DMS53 treated with DMSO at 0.1 percent for 48 hours (cell line): Measurements from ENCODE around the gene PON2.
A peak's percentile ranks its signal among the peaks of the same experiment; 100 is the strongest.
"Not testable (repeated sequence)": the region's sequence is repeated elsewhere in the genome, so short reads cannot be mapped to it uniquely, and the experiment has no call there.

Experiments
- DNase-seq: peaks from one replicate; lab custom pipeline; 2025; ENCODE audit not compliant: unreplicated experiment; lab: John Stamatoyannopoulos, UW

The PON2 gene

DNA sequence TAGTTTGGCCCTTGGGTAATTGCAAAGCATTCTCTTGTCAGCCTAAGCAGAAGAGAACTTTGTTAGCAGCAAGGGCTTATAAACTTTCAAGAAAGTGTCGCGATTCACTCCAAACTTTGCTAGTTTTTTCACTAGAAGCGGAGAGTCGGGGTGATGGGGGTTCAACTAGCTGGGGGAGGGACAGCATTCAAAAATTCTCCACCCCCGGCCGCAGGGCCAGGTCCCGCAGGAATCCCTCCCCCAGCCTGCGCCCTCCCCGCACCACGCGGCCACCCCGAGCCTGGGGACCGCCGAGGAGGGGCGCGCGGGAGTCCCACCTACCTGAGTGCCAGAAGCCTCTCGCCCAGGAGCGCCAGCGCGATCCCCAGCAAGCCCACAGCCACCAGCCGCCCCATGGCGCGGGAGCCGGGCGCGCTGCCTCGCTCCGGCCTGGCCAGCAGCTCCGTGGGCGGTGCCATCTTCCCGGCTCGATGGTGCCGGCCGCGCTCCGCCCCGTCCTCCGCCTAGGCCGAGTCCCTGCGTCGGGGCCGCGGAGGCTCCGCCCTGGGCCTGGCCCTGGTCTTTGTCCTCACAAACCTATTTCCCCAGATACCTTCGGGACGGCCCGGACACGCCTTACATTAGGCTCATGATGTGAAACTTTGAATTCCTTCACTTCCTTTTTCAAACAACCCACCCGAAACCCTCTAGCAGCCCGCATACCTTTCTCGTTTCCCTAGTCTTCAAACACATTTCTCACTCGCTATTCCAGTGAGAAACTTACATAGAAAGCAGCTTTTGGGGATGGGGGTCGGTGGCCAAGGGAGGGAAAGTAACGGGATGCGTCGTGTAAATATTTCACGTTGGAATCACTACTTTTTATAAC, at the start of gene PON2:
TSS of gene PON2 (minus strand) at position 472 of the 865 bp plus-strand sequence. CDS start at position 395, 77 bp downstream.
- DNase-seq: peak; percentile 66

DNA sequence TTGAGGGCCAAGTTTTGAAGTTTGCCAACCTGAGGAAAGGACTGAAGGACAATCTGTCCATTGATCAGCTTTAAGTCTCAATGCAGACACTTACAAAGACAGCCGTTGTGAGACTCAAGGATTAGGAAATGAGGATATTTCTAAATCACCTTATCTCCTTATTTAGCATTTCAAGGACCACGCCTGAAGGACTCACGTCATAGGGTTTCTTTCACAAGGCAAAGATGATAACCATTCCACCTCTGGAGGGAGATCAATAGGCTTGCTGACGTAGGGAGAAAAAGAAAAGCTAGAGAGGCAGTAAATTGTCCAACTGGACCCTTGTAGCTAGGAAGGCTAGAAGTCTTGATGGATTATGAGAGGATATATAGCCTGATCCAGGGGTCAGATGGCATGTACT, 47.6 kb upstream of the PON2 start:
- DNase-seq: no peak

- no peak for DNase-seq
Measured at GRCh38 chr7:95481271-95482165, 46.7 kb upstream of the PON2 start.

DNA sequence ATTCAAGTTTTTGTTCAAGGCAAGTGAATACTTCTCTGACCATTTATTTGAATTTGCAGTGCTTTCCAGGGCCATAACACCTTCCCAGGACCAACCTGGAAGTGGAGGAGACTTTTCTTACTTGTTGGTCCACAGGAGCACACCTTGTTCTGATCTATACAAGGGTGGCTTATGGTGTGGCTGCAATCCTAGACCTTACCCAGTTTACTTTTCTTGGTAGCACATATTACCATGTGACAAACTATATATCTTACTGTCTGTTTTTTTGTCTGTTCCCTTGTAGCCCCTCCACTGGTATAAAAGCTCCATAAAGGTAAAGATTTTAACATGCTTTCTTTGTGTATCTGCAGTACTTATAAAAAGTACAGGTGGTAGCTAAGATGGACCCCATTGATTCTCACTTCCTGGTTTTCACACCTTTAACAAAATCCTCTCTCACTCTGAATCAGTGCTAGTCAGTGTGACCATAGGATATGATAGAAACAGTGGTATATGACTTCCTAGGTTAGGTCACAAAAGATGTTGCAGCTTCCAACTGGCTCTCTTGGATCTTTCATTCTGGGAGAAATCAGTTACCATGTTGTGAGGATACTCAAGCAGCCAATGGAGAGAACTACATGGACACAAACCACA, 45.3 kb upstream of the PON2 start:
- DNase-seq: no peak

- DNase-seq: peak; percentile 25
Measured at GRCh38 chr7:95478272-95479037, 43.6 kb upstream of the PON2 start.

DNA sequence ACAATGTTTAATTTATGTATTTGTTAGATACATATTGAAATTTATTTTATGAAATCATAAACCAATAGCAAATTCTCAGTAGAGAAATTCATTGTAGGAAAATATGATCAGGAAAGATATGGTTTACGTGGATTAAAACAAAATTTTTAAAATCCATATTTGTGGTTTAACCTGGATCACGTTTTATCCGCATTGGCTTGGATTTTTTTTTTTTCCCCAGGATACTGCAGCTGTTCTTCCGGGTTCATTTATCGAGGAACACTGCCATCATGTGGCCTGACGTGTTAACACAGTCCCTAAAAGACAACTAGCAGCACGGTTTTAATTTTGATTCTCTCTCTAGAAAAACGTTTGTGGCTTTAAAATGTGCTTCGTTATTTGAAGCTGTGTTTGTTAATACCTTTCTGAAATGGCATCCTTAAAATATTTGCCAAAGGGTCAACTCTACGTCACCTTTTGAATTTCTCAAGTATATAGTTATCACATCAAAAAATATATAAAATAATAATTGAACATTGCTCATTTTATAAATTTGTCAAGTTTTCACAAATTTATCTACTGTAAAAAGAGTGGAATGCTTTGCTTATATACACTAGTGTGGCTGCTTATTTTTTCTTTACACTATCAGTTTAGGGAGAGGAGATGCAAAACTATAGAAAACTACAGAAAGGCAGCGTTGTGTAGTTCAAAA, 42.2 kb upstream of the PON2 start:
- DNase-seq: peak; percentile 85

DNA sequence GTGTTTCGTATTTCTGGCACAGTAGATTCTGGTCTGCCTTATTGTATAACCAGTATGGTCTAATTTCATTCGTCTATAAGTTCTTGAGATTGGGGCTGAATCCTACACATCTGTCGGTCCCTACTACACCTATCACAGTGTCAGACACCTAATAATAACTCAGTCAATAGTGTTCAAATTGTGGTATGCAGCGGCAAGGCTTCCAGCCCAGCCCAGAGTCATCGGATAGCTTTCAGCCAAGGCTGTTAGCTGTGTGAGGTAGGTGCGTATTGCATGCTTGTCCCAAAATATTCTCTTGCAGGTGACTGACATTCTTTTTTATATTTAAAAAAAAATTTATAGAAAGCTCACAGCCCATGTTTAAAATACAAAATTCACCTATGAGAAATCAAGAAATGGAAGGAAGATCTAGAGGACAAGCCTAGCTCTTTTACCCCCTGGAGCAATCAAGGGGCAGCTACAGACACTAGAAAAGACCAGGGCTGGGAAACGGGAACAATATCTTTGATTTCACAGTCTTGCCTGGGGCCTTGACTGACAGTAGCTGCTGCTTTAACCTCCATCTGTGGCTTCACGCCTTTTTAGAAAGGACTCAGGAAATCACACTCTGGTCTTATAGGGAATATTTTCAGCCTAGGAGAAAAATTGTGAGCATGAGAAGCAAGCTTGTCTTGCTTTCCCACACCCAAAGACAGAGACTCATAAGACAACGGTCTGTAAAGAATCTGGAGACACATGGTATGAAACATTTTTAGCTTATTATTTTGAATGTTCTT, 41.4 kb upstream of the PON2 start:
- no peak for DNase-seq

- no peak for DNase-seq
Measured at GRCh38 chr7:95473276-95473985, 38.6 kb upstream of the PON2 start.

- no peak for DNase-seq
Measured at GRCh38 chr7:95472581-95473161, 37.8 kb upstream of the PON2 start.

GRCh38 chr7:95471071-95471470, 36.2 kb upstream of the PON2 start:
- peak; percentile 44 for DNase-seq

GRCh38 chr7:95470452-95470851, 35.6 kb upstream of the PON2 start:
- peak; percentile 89 for DNase-seq

GRCh38 chr7:95469848-95470247, 35.0 kb upstream of the PON2 start:
- DNase-seq: peak; percentile 72

GRCh38 chr7:95469187-95469586, 34.4 kb upstream of the PON2 start:
- peak; percentile 19 for DNase-seq

DNA sequence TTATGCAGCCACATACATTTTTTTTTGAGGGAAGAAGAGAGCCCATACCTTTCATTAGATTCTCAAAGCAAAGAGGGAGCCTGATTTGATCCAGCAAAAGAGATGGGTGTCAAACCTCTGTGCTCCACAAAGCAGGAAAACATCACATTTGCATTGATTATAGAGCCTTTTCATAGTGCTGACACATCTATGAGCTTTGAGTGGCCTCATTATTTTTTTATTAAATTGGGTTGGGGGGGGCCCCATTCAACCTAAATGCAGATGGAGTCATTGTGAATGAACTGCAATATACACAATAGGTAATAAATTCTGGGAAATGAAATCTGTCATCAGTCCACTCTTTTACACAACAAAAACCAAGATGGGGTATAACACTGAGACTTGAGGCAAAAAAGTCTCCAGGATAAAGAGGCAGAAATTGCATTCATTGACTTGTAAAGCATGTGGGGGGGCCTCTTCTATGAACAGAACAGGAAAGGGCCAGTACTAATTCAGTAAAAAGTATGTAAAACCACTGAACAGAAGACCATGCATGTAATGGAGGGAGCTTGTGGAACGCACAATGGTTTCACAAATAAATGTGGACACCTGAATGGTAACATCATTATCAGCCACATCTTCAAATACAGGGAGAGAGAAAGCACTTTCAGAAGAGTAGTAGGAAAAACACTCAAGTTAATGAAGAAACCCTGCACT, 33.2 kb upstream of the PON2 start:
- no peak for DNase-seq

- not testable (repeated sequence) for DNase-seq
Measured at GRCh38 chr7:95460653-95461052, 25.8 kb upstream of the PON2 start.

DNA sequence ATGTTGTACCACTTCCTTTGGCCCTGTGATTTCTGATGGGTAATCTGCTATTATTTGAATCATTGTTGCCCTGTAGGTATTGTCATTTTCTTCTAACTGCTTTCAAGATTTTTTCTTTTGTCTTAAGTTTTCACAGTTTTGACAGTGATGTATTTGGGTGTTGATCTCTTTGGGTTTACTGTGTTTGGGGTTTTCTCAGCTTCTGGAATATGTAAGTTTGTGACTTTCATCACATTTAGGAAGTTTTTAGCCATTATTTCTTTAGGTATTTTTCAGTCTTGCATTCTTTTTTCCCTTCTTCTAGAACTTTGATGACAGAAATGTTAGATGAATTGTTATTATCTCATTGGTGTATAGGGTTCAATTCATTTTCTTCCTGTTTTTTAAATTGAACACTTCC, 23.1 kb upstream of the PON2 start:
- DNase-seq: no peak

- no peak for DNase-seq
Measured at GRCh38 chr7:95454438-95455045, 19.7 kb upstream of the PON2 start.
